GM18520 (cell line): ENCODE results near the gene ZNHIT6.
"Not testable (repeated sequence)": the region's sequence is repeated elsewhere in the genome, so short reads cannot be mapped to it uniquely, and the experiment has no call there.

Experiments
- ATAC-seq: cut with Tn5 transposase; IDR thresholded peaks from one replicate; pipeline ENCODE4 v1.9.1; 2021; ENCODE audit not compliant: unreplicated experiment

Gene ZNHIT6, protein sequence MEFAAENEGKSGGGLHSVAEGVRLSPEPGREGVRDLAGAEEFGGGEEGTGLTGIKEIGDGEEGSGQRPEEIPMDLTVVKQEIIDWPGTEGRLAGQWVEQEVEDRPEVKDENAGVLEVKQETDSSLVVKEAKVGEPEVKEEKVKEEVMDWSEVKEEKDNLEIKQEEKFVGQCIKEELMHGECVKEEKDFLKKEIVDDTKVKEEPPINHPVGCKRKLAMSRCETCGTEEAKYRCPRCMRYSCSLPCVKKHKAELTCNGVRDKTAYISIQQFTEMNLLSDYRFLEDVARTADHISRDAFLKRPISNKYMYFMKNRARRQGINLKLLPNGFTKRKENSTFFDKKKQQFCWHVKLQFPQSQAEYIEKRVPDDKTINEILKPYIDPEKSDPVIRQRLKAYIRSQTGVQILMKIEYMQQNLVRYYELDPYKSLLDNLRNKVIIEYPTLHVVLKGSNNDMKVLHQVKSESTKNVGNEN

DNA sequence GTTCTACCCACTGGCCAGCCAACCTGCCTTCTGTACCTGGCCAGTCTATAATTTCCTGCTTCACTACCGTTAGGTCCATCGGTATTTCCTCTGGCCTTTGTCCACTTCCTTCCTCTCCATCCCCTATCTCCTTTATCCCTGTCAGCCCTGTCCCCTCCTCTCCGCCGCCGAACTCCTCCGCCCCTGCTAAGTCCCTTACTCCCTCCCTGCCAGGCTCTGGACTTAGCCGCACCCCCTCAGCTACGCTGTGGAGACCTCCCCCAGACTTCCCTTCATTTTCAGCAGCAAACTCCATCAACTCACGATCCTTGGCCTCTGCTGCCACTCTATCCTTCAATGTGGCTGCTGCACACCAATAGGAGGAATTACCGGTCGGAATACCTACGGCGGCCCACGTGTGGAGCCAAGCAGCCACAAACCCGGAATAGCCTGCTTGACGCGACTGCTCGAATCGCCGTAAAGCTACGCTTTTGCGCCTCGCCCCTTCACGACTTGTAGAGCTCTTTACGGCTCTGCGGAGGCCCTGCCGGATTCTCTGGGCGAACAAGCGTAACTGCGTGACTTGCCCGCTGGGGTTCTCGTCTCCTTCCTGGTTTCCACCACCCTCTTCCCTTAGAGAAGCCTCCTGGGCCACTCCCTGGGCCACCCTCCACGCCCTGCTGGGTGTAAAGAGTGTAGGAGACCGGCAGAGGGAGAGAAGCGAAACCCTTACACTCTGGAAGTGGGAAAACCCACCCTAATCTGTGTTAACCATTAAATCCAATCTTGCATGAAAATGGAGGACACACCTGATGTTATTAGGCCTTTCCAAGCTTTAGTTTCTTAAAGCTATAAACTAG lies at the start of gene ZNHIT6:
Gene ZNHIT6, minus strand, starts transcription at position 444 of the 839 bp plus-strand sequence. Its CDS starts 149 bp downstream, at position 295.
- peak; percentile 92 for ATAC-seq

DNA sequence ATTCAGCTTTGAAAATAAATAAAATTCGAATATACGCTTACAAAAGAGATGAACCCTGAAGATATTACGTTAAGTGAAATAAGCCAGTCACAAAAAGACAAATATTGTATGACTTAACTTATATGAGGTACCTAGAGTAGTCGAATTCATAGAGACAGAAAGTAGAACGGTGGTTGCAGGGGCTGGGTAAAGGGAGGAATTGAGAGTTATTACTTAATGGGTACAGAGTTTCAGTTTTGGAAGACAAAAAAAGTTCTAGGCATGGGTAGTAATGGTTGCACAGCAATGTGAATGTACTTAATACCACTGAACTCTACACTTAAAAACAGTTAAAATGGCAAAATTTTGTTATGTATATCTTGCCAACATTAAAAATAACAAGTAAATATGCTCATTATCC lies 48.6 kb upstream of the ZNHIT6 start:
- no peak for ATAC-seq

DNA sequence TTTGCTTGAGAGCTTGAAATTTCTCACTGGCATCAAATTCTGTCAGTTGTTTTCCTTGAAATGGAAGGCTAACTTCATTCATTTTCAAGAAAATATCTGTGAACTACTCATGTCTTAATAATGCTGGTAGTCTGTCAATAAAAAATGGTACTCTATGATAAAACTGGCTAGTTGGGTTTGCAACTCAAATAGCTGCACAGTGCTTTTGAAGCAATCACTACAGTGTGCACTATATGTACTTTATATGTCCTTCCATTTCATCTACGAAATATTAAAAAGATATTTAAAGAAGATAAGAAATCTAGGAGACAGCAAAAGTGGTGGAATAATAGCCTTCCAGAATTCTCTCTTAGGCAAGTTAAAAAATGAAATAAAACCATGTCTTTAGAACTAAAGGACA lies 39.9 kb upstream of the ZNHIT6 start:
- no peak for ATAC-seq

DNA sequence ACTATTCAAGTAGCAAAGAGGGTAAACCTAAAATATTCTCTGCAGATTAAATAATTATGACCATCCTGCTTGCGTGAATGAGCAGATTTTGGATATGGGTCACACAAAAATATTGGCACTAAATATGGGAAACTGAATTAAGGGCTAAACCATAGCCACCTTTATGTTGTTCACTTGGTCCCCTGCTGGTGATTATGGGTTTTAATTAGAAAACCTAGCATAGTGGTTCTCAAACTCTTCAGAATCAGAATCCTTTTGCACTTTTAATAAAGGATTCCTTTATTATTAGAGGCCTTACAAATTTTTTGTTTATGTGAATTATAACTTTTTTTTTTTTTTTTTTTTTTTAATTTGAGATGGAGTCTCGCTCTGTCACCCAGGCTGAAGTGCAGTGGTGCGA lies 38.5 kb upstream of the ZNHIT6 start:
- ATAC-seq: no peak

DNA sequence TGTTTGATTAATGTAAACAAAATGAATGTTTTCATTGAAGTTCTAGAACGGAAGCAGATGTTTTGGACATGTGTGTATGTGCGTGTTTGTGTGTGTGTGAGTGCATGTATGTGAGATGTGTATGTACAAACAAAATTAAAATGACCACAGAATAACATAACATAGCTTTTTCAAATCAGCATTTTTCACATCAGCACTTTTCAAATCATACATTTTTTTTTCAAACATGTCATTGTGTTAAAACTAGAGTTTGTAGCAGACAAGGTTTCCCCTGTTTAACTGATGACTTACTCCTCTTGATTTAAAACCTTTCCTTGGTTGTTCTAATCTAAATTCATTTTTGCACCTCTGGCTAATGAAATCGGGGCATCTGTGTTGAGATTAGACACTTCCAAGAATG lies 35.6 kb upstream of the ZNHIT6 start:
- ATAC-seq: no peak

DNA sequence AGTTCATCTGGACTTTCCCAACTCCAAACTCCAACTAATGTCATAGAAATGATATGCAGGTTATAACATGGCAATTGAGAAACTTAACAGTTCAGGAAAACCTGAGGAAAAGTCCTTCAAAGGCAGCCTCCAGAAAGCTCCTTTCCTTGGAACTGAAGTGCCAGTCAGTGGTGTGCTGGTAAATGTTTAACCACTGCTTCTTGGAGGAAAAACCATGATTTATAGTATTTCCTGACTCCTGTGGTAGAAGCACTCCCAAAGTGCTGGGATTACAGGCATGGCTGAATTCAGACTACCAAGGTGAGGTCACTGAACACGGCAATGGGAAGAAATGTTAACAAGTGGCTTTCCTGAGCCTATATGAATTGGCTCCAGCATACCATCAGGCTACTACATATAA lies 26.7 kb upstream of the ZNHIT6 start:
- ATAC-seq: no peak

DNA sequence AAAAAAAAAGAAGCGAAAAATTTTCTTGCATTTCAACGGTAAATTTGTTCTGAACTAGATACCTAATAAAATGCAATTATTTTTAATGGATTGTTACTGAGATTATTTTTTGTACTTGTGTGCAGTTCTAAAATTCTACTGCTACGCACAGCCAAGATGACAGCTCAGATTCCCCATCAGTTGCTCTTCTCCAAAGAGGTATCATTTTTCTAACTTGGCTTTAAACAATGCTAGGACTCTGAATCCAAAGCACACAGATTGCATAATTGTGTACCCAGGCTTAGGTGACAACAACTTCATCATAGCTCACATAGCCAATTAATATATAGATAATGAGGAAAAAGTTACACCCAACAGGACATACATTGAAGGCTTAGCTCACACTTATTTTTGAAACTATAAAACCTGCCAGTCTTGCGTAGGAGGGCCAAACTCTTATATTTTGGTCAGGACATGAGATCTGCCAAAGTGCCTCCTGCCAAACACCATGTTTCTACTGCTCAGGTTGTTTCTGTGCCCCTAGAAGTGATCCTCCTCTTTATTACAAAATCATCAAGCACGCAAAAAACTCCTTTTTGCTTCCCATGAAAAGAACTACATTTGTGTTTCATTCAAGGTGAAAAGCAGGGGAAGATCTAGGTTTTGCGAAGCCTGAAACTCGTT lies 10.6 kb upstream of the ZNHIT6 start:
- no peak for ATAC-seq

DNA sequence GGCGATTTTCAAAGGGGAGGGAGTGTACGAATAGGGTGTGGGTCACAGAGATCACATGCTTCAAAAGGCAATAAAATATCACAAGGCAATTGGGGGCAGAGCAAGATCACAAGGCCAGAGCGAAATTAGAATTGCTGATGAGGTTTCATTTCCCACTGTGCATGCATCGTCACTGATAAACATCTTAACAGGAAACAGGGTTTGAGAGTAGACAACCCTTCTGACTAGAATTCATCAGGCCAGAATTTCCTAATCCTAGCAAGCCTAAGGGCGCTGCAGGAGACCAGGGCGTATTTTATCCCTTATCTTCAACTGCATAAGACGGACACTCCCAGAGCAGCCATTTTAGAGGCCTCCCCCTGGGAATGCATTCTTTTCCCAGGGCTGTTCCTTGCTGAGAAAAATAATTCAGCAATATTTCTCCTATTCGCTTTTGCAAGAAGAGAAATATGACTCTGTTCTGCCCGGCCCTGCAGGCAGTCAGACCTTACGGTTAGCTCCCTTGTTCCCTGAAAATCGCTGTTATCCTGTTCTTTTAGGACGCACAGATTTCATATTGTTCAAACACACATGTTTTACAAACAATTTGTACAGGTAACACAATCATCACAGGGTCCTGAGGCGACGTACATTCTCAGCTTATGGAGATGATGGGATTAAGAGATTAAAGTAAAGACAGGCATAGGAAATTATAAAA lies 6.3 kb upstream of the ZNHIT6 start:
- not testable (repeated sequence) for ATAC-seq

DNA sequence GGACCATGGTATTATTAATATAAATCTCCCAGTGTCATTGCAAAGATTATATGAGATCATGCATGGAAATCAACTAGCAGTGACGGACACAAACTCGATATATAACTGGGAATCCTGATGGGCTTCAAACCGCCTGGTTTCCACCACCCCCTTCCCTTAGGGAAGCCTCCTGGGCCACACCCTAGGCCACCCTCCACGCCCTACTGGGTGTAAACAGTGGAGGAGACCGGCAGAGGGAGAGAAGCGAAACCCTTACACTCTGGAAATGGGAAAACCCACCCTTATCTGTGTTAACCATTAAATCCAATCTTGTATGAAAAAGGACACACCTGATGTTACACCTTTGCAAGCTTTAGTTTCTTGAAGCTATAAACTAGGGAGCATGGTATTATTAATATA lies 595 bp upstream of the ZNHIT6 start:
- no peak for ATAC-seq

DNA sequence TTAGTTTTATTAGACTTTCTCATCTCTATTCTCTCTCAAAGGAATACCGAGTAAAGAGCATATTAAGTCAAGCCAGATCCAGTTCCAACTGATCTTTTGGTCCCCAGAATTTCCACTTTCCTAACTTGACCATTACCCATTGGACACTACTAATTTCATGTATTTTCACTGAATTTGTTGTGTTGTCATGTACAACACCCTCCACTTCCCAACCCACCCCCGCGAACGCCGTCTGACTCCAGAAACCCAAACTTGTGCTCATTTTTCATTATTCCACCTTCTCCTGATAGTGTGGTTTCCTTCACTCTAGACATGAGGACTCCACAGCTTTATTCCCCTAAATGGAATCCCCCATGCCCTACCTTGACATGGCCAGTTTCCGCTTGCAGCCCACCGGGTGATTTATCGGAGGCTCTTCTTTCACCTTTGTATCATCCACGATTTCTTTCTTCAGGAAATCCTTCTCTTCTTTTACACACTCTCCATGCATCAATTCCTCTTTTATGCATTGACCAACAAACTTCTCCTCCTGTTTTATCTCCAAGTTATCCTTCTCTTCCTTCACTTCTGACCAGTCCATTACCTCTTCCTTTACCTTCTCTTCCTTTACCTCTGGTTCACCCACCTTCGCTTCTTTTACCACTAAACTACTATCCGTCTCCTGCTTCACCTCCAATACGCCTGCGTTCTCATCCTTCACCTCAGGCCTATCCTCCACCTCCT lies 805 bp downstream of the ZNHIT6 start:
- ATAC-seq: no peak

DNA sequence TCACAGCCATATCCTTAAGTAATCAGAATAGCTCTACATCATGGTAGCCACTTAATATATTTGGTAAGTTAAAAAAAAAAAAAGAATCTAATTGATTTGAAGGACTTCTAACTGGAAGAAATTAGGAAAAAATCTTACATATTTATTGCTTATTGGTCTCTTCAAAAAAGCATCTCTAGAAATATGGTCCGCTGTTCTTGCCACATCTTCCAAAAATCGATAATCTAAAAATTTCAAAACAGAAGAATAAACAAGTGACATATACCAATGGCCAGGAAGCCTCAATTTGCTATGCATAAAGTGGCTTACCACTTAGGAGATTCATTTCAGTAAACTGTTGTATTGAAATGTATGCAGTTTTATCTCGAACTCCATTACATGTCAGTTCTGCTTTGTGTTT lies 2.3 kb downstream of the ZNHIT6 start:
- ATAC-seq: no peak

DNA sequence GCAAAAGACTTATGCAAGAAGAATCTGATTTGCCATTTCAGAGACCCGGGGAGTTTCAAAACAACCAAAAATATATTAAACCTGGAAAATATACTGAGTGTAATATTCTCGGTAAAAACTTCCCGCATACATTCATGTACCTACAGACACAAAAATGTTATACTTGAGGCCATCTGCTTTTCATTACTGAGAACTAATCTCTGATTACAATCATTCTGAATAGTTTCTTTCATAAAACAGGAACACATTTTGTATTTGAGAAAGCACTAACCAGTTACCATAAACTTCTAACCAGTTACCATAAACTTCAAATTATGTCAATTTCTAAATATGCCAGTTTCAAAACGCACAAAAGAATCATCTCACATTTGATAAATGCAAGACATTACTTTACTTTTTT lies 7.8 kb downstream of the ZNHIT6 start:
- no peak for ATAC-seq

DNA sequence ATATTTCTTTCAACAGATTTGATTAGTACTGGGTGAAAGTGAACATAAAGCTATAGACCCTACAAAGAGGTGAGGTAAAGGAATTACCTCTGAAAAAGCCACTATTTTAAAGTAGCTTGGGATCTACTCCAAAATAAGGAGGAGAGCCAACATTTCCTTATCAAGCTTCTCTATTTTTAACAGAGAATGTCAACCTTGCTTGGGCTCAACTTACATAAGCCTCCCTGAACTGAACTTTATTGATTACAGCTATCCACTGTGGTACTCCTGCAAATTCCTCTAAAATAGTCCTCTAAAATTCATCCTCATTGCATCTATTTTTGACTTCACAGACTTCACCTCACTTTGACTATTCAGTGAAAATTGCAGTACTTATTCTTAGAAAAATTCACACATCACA lies 10.3 kb downstream of the ZNHIT6 start:
- no peak for ATAC-seq

DNA sequence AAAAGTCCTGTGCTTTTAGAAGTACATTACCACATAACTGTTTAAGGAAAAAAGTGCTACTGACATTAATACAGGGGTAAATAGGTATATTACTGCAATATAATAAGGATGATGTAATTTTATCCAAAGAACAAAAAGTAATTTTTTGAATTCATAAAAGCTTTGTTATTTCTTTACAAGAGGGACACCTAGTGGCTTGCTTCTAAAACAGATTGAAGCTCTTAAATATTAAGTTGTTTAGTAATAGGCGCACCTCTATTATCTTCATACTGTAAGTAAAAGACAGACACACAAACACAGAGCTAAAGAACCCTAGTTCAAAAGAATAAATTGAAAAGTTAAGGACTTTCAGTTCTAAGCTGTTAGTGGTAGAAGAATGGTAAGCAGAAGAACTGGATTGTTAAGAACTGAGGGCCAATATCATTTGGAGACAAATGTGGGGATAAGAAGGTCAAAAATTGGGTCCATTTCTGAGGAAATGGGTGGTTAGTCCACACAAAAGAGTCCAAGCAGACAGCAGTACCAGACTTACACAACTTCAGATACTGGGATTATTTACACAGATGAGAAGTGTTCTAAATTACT lies 15.4 kb downstream of the ZNHIT6 start:
- ATAC-seq: no peak

DNA sequence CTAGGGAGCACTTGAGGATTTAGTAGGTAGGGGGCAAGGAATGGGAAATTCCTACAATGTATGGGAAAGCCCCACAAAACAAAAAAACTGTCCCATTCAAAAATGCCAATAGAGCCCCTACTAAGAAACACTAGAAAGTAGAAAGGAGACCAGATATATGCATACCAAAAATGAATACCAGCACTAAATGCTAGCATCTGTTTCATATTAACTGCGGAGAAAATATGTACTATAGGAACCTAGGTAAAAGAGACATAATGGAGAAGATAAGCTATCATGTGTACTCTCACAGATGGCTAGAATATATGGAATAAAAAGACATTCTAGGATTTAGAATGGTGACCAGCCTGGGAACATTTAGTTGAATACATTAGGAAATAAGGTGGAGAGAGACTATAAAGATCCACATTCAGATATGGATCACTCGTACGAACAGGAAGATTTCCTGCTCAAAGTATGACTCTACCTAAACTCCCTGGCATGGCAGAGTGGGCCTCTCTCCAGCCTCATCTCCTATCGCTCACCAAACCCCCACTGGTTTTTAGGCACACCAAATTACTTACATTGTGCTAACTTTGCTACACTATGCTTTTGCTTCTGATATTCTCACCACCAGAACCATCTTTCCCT lies 18.3 kb downstream of the ZNHIT6 start:
- ATAC-seq: no peak

DNA sequence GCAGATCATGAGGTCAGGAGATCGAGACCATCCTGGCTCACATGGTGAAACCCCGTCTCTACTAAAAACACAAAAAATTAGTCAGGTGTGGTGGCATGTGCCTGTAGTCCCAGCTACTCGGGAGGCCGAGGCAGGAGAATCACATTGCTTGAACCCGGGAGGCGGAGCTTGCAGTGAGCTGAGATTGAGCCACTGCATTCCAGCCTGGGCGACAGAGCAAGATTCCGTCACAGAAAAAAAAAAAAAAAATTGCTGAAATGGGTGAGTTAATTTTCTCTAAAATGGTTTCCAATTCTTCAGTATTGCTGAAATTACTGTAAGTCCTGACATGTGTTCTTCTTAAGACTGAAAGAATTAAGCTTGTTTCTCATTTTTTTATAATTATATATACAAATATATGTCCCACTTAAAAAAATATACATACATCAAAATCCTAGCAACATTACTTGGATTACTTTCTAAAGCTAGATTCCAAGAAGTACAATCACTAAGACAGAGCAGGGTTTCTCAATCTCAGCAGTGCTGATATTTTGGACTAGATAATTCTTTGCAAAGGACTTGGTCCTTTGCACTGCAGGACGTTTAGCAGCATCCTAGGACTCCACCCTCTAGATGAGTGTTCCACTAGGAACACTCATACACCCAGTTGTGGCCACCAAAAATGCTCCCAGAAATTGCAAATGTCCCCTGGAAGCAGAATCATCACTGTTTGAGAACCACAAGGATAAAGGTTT lies 24.8 kb downstream of the ZNHIT6 start:
- no peak for ATAC-seq

DNA sequence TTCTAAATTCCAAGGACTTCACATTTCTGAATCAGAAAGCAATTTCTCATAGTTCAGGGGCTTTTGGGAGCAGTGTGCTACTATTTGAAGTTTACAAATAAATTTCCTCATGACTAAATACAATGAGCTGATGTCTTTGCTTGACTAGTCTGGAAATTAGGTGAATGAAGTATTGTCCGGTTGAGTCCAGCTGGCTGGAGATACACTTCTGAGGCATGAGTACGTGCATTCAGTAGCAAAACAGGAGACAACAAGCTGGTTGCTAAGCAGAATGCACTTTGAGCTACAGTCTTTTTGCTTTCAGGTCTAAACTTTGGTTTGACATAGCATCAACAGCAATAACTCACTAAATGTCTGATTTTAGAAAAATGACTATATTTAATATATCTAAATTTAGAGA lies 27.1 kb downstream of the ZNHIT6 start:
- no peak for ATAC-seq

DNA sequence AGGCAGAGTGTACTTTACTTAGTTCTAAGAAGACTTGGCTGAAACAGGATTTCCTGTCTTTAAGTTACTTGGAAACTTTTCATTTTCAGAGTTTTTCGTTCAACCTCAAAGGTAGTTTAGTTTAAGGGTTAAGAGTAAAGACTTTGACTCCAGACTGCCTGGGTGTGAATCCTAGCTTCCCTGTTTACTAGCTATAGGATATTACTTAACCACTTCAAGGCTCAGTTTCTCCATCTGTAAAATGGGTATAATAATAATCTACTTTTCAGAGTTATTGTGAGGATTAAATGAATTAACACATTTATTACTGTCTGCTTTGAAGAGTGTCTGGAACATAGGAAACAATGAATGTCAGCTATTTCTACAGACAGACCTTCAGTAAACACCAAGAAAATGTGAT lies 30.0 kb downstream of the ZNHIT6 start:
- no peak for ATAC-seq

DNA sequence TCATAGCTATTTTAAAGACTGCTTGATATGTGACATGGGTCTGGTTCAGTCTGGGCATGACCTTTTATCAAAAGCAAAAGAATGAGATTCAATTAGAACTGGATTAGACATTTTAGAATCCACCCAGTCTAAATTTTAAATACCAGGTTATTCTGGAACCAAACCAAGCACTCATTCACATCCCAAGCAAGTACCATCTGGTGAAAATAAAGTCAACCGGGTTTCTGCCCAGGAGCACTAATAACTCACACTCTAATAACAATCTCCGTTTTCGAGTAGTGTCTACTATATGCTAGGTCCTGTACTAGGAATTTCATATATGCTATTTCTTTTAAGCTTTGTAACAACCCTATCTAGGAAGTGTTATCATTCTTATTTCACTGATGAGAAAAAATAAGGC lies 30.6 kb downstream of the ZNHIT6 start:
- ATAC-seq: no peak
